22Rv1 (cell line): Measurements from ENCODE around the gene RPP30.

Source experiments
- CTCF ChIP-seq: fragments of 450-650 bp; IDR thresholded peaks from 2 replicates; pipeline ENCODE4 v1.5.1; 2017; ENCODE audit warnings: mild to moderate bottlenecking
- ZFX ChIP-seq: fragments of 450-650 bp; IDR thresholded peaks from 2 replicates; pipeline ENCODE4 v1.6.1; 2017; ENCODE audit warnings: antibody characterized with exemption, borderline replicate concordance

GRCh38 chr10:90939116-90939515 is 67.3 kb downstream of the RPP30 start:
- no peak for TF ChIP-seq CTCF
- TF ChIP-seq ZFX, result no peak
